ENCODE results near the gene SURF2. TPM values are rescaled to one million over a fixed set of nuclear protein-coding genes. Genes with fewer than 3 reads are reported as not detected.
"Not testable (repeated sequence)": the region's sequence is repeated elsewhere in the genome, so short reads cannot be mapped to it uniquely, and the experiment has no call there.

SURF2 gene
- total RNA-seq, 1 donor from 2014 or later = 20.0 TPM

- Histone ChIP-seq H3K79me2 (ENCODE audit: insufficient read depth, low read length) (no peaks in the 10 kb centered on the region), H3K4me3 (ENCODE audit: insufficient read depth, low read depth, low read length) (no peak overlapping the region), H3K27me3 (ENCODE audit: insufficient read depth, low read length) (peaks cover 2% of the 10 kb centered on the region), H3K9me3 (ENCODE audit: insufficient read depth, low read depth, low read length) (no peaks in the 10 kb centered on the region), H3K36me3 (ENCODE audit: insufficient read depth, low read length) (no peaks in the 10 kb centered on the region), H2AFZ (ENCODE audit: low read depth, low read length) (no peak overlapping the region), H3K4me1 (ENCODE audit: insufficient read depth, low read length) (no peaks in the 10 kb centered on the region), H3K4me2 (ENCODE audit: low read length) (no peak overlapping the region), H3K9ac (ENCODE audit: low read length) (no peak overlapping the region), H4K20me1 (ENCODE audit: insufficient read depth, low read length) (no peaks in the 10 kb centered on the region), H3K27ac (ENCODE audit: low read depth, low read length) (no peak overlapping the region)
- no peak overlapping the region for H3K27ac Mint-ChIP-seq (ENCODE audit: unreplicated experiment)
- H3K4me1 Mint-ChIP-seq (ENCODE audit: low read depth, unreplicated experiment) = no peaks in the 10 kb centered on the region
- no peaks in the 10 kb centered on the region for H3K36me3 Mint-ChIP-seq (ENCODE audit: low read depth, unreplicated experiment)
- FAIRE-seq = no peak
- peaks cover 49% of the 10 kb centered on the region for H3K27me3 Mint-ChIP-seq (ENCODE audit: low read depth, unreplicated experiment)
- no peak overlapping the region for H3K4me3 Mint-ChIP-seq (ENCODE audit: unreplicated experiment)
- H3K9me3 Mint-ChIP-seq (ENCODE audit: unreplicated experiment) = no peaks in the 10 kb centered on the region
- DNase-seq (ENCODE audit: low read depth) = no peak
- no peak for TF ChIP-seq EZH2 (IDR thresholded peaks at IDR 0.05; ENCODE audit: insufficient read depth, low read length)
- TF ChIP-seq CTCF (IDR thresholded peaks at IDR 0.05; ENCODE audit: insufficient read depth, low read depth, low read length) = no peak
Observed at GRCh38 chr9:133390713-133391112, 34.4 kb downstream of the SURF2 start.

GRCh38 chr9:133391449-133391848 lies 35.1 kb downstream of the SURF2 start:
- H3K4me1 Mint-ChIP-seq (ENCODE audit: low read depth, unreplicated experiment); H3K27me3 ChIP-seq (ENCODE audit: insufficient read depth, low read length); H3K9me3 ChIP-seq (ENCODE audit: insufficient read depth, low read depth, low read length); H3K9me3 Mint-ChIP-seq (ENCODE audit: unreplicated experiment); H3K9ac ChIP-seq (ENCODE audit: low read length); H3K4me1 ChIP-seq (ENCODE audit: insufficient read depth, low read length); FAIRE-seq; H4K20me1 ChIP-seq (ENCODE audit: insufficient read depth, low read length); H2AFZ ChIP-seq (ENCODE audit: low read depth, low read length); H3K27ac ChIP-seq (ENCODE audit: low read depth, low read length); H3K4me2 ChIP-seq (ENCODE audit: low read length); H3K36me3 ChIP-seq (ENCODE audit: insufficient read depth, low read length); H3K27ac Mint-ChIP-seq (ENCODE audit: unreplicated experiment); H3K79me2 ChIP-seq (ENCODE audit: insufficient read depth, low read length); H3K4me3 Mint-ChIP-seq (ENCODE audit: unreplicated experiment); H3K4me3 ChIP-seq (ENCODE audit: insufficient read depth, low read depth, low read length); H3K36me3 Mint-ChIP-seq (ENCODE audit: low read depth, unreplicated experiment); DNase-seq (ENCODE audit: low read depth): not testable (repeated sequence)
- peaks cover 54% of the 10 kb centered on the region for H3K27me3 Mint-ChIP-seq (ENCODE audit: low read depth, unreplicated experiment)

- H3K4me1 ChIP-seq (ENCODE audit: insufficient read depth, low read length); H4K20me1 ChIP-seq (ENCODE audit: insufficient read depth, low read length); H3K36me3 ChIP-seq (ENCODE audit: insufficient read depth, low read length); H3K27me3 ChIP-seq (ENCODE audit: insufficient read depth, low read length); H2AFZ ChIP-seq (ENCODE audit: low read depth, low read length); H3K9me3 ChIP-seq (ENCODE audit: insufficient read depth, low read depth, low read length); DNase-seq (ENCODE audit: low read depth); H3K27ac ChIP-seq (ENCODE audit: low read depth, low read length); H3K36me3 Mint-ChIP-seq (ENCODE audit: low read depth, unreplicated experiment); H3K4me3 ChIP-seq (ENCODE audit: insufficient read depth, low read depth, low read length); H3K27ac Mint-ChIP-seq (ENCODE audit: unreplicated experiment); H3K9ac ChIP-seq (ENCODE audit: low read length); H3K4me1 Mint-ChIP-seq (ENCODE audit: low read depth, unreplicated experiment); H3K4me3 Mint-ChIP-seq (ENCODE audit: unreplicated experiment); H3K79me2 ChIP-seq (ENCODE audit: insufficient read depth, low read length); H3K4me2 ChIP-seq (ENCODE audit: low read length); H3K9me3 Mint-ChIP-seq (ENCODE audit: unreplicated experiment); FAIRE-seq: not testable (repeated sequence)
- H3K27me3 Mint-ChIP-seq (ENCODE audit: low read depth, unreplicated experiment) = peaks cover 54% of the 10 kb centered on the region
Observed at GRCh38 chr9:133392308-133392707, 36.0 kb downstream of the SURF2 start.

- Histone ChIP-seq H3K4me2 (ENCODE audit: low read length) (no peak overlapping the region), H3K79me2 (ENCODE audit: insufficient read depth, low read length) (no peaks in the 10 kb centered on the region), H2AFZ (ENCODE audit: low read depth, low read length) (no peak overlapping the region), H3K9me3 (ENCODE audit: insufficient read depth, low read depth, low read length) (no peaks in the 10 kb centered on the region), H4K20me1 (ENCODE audit: insufficient read depth, low read length) (no peaks in the 10 kb centered on the region), H3K4me3 (ENCODE audit: insufficient read depth, low read depth, low read length) (no peak overlapping the region), H3K27ac (ENCODE audit: low read depth, low read length) (no peak overlapping the region), H3K27me3 (ENCODE audit: insufficient read depth, low read length) (peaks cover 2% of the 10 kb centered on the region), H3K4me1 (ENCODE audit: insufficient read depth, low read length) (no peaks in the 10 kb centered on the region), H3K9ac (ENCODE audit: low read length) (no peak overlapping the region), H3K36me3 (ENCODE audit: insufficient read depth, low read length) (no peaks in the 10 kb centered on the region)
- DNase-seq (ENCODE audit: low read depth) (no peak), FAIRE-seq (no peak)
- Mint-ChIP-seq H3K4me1 (ENCODE audit: low read depth, unreplicated experiment) (no peaks in the 10 kb centered on the region), H3K36me3 (ENCODE audit: low read depth, unreplicated experiment) (no peaks in the 10 kb centered on the region), H3K27ac (ENCODE audit: unreplicated experiment) (no peak overlapping the region), H3K4me3 (ENCODE audit: unreplicated experiment) (no peak overlapping the region), H3K9me3 (ENCODE audit: unreplicated experiment) (no peaks in the 10 kb centered on the region), H3K27me3 (ENCODE audit: low read depth, unreplicated experiment) (peaks cover 55% of the 10 kb centered on the region)
- TF ChIP-seq EZH2 (IDR thresholded peaks at IDR 0.05; ENCODE audit: insufficient read depth, low read length) = no peak
- TF ChIP-seq CTCF (IDR thresholded peaks at IDR 0.05; ENCODE audit: insufficient read depth, low read depth, low read length) = no peak
Observed at GRCh38 chr9:133393399-133393798, 37.0 kb downstream of the SURF2 start.
